HG03095 (cell line): Measurements from ENCODE around the gene PIF1.
"Not testable (repeated sequence)": the region's sequence is repeated elsewhere in the genome, so short reads cannot be mapped to it uniquely, and the experiment has no call there.

Source experiments
- ATAC-seq: cut with Tn5 transposase; IDR thresholded peaks from one replicate; pipeline ENCODE4 v1.9.1; 2021; ENCODE audit warnings: moderate library complexity; ENCODE audit not compliant: unreplicated experiment

The PIF1 gene

DNA sequence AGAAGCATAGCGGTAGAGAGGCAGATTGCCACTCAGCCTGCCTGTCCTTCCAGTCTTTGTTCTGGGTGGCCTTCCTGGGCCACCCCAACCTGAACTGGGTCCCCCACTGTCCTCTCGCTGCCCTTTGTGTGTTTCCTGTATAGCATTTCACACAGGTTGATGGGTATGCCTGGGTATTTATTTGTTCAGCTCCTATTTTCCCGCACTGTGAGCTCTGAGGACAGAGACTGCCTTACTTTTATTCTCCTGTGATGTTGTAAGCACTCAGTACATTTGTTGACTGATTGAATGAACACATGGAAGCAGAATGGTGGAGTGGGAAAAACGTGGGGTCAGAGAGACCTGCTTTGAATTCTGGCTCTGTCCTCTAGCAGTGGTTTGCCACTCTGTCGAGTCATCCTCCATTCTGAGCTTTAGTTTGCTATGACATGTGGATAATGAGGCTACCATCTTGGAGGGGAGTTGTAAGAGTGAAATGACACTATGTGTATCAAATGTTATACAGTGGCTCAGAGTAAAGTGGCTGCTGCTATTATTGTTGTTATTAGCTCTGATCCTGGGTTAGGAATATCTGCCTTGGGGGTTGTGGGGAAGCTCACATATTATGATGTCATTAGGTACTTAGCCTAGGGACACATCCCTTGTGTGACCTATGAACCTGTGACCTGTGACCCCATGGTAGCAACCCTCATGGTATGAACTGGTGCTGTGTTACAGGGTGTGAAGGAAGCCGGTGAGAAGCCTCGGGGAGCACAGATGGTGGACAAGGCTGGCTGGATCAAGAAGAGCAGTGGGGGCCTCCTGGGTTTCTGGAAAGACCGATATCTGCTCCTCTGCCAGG, 22.6 kb upstream of the PIF1 start:
- ATAC-seq: no peak

DNA sequence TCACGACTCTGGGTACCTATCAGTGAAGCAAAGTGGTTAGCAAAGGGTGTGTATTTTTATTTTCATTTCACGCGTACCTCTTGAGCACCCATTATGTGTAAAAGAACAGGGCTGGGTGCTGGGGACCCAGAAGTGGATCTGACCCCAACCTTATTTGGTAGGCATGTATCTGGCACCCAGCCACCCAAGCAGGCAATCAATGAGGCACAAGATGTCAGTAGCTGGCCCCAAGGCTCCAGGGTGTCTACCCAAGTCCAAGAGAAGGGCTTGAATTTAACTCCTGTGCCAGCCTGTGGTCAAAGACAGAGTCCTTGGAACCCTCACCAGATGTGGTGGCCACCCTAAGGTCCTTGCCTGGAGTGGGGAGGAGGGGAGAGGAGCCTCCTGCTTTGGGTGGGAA, 22.0 kb upstream of the PIF1 start:
- ATAC-seq: no peak

DNA sequence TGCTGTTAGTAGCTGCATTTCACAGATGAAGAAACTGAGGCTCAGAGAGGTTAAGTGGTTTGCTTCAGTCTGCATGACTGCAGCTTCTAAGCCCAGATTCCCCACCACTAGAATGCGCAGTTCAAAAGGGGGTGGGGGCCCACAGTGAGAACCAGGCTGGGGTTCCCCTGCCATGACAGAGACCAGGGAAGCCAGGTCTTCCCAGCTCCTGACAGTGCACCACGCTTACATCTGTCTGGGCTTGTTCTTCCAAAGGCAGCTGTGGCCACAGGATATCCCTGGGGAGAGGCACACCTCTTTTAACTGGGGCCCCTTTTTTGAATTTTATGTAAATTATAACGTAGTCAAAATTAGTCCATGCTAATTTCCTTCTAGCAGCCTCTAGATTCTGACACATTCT, 21.6 kb upstream of the PIF1 start:
- no peak for ATAC-seq

DNA sequence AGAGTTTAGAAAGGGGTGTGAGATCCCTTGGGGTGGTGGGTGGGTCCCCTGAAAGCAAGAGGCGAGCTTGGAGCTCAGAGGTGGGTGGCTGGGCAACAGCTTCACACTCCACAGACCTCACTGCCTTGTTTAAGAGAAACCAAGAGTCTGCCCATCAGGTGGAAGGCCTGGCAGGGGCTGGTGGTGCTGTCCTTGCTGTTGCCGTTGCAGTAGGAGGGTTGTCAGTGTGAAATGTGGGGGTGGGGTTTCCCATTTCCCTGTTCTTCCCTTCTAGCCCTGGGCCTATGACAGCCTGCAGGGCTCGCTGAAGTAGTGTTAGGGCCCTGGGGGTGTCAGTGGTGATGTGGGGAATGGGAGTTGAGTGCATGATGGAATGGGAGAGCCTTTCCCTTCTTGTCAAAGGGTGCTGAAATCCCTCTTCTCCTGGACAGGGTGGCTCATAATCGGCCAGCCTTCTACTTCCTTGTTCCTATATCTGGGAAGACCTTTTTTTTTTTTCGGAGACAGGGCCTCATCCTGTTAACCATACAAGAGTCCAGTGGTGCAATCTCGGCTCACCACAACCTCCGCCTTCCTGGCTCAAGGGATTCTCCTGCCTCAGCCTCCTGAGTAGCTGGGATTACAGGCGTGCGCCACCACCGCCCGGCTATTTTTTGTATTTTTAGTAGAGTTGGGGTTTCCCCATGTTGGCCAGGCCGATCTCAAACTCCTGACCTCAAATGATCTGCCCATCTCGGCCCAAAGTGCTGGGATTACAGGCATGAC, 20.6 kb upstream of the PIF1 start:
- ATAC-seq: no peak

DNA sequence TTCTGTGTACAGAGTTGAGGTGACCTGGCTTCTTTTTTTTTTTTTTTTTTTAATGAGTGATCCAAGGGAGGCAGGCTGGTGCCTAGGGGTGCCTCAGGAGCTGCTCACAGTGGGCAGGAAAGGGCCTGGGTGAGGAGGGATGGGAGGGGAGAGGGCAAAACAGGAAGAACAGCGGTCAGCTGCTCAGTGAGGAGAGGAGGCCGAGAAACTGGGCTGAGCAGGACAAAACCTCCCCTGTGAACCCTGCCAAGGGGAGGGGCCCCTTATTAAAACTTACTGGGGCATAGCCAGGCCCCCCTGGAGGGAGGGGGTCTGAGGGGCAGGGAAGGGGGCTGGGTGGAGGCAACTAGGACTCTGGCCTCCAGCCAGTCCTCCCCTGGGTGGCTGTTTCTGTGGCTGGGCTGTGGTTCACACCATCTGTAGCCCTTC, 19.8 kb upstream of the PIF1 start:
- no peak for ATAC-seq

DNA sequence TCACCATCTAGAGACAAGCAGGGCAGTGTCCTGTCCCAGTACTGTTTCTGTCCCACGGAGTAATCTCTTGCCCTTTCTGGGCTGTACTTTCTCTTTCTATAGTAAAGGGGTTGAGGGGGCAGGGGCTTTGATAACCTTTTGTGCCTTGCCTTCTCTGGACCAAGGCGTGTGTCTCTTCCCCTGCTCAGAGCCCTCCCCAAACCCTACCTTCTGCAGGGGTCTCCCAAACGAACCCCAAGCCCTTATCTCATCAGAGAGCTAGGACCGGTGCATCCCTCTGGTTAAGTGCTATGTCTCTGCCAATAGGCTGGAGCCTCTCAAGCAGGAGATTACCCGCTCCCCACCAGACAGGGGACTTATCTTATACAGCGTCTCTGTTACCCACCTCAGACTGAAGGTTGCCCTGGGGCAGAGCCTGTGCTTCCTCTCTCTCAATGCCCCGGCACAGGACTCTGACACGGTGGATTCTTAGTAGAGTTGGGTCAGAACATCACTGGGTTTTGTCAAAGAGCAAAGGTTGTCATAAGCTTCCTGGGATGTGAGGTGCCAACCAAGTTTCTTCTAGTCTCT, 19.2 kb upstream of the PIF1 start:
- no peak for ATAC-seq

DNA sequence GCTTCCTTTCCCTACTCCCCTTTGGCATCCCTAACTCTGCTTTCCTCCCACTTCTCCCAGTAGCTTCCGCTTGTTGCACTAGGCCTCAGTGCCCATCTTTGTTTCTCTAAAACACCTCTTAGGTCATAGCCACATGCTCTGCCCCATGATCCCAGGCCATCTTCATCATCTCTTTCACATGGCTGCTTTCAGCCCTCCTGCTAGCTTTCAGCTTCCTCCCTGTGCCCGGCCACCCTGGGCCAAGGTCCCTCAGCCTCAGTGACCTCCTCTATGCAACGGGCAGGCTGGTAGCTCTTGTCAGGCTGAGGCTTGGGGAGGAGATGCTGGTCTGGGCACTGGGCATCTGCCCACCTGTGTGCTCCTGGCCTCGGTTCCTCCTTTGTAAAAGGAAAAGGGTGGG, 18.5 kb upstream of the PIF1 start:
- no peak for ATAC-seq

DNA sequence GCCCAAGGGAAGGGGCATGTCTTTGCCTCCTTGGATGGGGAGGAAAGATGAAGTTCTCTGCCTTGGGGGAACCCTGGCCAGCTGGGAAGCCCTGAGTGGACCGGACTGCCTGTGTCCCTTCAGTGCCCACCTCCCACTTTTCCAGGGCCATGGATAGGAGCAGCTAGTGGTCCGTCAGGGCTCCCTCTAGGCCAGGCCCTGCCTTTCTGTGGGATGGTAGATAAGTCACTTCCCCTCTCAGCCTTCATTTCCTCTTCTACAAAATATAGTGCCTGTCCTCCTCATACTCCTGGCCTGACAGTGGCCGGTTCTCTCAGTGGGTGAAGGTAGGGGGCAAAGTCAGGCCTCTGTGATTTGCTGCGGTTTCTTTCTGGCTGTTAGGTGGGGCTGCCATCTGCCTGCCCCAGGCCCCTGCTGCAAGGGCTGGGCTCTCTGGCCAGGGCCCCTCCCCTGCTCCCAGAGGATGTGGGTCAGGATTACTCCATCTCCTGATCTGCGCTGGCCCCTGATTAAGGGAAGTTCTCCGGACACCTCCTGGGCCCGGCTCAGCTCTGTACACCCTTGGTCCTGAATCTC, 17.6 kb upstream of the PIF1 start:
- ATAC-seq: no peak

DNA sequence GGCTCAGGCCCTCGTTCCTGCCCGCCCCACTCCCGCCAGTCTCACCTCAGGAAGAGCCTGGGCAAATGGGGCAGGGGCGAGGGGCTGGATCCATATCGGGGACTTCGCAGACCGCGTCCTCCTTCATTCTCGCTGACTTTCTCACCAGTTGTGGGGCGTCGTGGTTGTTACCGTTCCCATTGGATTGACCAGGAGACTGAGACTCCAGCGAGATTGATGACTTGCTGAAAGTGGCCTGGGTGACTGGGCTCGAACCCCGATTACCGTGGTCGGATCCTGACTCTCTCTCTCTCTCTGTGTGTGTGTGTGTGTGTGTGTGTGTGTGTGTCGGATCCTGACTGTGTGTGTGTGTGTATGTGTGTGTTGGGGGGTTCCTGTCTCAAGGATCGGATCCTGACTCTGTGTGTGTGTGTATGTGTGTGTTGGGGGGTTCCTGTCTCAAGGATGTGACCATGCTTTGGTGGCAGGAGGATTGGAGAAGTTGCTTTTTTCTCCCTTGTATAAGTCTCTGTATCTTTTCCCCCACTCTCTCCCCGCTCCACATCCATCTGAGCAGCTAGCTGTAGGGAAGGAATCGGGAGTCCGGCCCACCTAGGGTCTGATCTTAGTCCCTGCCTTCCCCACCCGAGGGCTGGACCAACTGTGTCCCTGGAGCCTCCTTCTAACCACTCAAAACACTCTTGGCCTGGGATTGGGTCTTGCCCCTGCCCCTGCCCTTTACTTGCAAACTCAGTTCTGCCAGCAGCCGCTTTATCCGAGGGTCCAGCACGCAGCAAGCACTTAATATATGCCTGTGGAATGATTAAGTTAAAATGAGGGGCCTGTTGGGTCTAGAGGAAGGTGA, 16.9 kb upstream of the PIF1 start:
- no peak for ATAC-seq

DNA sequence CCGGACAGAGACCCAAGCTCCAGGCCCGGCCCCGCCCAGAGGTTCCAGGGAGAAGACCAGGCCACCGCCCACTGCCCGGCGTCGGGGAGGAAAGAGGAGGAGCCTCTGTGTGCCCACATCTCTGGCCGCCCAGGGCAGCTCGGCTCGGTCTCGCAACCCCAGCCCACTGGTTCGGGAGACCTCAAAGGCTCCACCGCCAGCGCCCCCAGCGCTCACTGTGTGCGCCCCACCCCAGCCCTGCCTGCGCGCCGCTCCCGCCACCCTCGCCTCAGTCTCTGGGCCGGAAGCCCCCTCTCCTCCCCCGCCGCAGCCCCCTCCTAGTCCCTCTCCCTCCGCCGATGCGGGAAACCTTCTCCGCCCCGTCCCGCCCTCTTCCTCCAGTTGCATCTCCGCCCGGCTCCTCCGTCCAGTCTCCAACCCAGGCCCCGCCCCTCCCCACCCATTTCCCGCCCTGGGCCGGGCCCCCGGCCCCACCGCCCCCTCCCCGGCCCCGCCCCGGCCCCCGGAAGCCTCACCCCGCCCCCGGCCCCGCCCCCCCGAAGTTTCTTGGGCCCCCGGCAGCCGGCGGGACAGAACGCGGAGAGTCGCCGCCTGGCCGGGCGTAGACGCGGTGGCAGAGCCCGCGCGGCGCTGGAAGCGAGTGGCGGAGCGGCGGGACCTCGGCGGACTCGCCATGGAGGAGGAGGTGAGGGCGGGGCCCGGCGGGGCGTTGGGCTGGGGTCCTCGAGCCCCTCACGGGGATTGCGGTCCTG, 16.1 kb upstream of the PIF1 start, which contains the start of gene PLEKHO2:
Gene PLEKHO2 (plus strand): TSS at position 572 of the 752 bp plus-strand sequence. CDS start 102 bp downstream, at position 674.
- ATAC-seq: peak; percentile 49

DNA sequence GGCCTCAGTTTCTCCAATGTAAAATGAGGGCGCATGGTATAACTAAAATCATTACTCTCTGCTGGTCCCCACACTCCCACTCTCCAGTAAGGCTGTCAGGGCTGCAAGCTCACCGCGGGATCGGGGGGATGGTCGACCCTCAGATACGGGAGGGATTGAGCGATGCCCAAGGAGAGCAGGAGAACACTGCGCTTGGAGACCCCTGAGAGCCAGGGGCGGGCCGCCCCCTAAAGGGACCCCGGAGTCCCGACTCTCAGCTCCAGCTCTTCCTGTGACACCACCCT, 15.6 kb upstream of the PIF1 start:
- ATAC-seq: no peak

DNA sequence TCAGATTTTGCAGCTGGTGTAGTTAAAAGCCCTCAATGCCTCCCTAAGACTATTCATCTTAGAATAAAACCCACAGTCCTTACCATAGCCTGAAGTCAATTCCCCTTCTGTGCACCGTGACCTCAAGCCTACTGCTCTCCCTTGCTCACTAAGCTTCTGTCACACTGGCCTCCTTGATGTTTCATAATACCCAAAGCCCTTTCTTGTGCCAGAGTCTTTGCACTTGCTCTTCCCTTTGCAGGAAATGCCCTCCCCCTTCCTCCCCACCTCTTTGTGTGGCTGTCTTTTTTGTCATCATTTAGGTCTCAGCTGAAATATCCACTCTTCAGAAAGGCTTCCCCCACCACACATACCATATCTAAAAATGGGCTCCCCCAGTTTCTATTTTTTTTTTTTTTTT, 12.1 kb upstream of the PIF1 start:
- no peak for ATAC-seq

DNA sequence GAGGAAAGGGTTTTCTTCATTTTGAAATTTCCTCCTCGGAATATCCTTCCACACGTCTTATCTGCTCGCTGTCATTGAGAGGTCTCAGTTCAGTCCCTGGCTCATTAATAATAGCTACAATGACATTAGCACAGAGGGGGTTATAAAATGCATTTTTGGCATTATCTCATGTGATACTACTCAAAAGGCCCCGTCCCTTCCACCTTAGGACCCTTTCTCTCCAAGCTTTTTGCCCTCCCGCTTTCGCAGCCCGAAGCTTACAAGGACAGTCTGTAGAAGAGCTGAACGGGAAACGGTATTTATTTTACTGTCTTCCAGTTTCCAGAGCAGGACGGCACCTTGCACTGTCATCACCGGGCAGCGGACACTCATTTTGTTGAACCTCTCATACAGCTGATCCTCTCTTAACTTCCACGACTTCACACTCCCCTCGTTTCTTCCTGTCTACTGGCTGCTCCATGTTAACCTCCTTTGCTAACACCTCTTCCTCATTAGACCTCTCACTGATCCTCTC, 10.6 kb upstream of the PIF1 start:
- ATAC-seq: no peak

DNA sequence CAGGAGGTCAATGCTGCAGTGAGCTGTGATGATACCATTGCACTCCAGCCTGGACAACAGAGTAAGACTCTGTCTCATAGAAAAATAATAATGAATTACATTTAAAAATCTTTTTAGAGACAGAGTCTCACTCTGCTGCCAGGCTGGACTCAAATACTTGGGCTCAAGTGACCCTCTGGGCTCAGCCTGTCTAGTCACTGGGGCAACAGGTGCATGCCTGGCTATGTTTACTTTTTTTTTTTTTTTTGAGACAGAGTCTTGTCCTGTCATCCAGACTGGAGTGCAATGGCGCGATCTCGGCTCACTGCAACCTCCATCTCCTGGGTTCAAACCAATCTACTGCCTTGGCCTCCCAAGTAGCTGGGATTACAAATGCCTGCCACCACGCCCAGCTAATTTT, 8.2 kb upstream of the PIF1 start:
- no peak for ATAC-seq

DNA sequence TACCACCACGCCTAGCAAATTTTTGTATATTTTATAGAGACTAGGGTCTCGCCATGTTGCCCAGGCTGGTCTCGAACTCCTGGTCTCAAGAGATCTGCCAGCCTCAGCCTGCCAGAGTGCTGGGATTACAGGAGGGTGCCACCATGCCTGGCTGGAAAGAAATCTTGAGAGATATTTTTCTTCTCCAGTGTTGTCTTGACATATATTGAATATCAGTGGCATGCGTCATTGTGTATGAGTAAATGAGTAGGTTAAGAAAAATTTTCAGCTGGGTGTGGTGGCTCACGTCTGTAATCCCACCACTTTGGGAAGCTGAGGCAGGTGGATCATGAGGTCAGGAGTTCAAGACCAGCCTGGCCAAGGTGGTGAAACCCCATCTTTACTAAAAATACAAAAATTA, 3.5 kb upstream of the PIF1 start:
- ATAC-seq: no peak

DNA sequence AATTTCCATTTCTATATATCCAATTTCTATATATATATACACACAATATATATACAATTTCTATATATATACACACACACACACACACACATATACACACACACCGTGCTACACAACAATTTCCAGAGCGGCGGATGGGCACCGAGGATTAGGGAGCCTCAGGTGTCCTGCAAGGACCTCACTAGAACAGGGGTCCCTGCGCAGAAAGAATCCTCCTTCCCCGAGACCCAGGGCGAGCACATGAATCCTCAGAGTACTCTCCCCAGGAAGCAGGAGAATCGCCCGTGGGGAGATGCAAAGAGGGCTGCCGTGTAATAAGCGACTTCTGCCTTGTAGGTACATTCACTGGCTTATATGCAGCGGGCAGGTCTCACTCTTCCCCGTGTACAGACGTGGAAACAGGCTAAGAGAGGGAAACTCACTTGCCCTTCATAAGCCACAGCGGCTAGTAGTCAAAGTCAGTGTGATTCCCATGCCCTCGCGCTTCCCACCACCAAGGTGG, 467 bp downstream of the PIF1 start:
- ATAC-seq: peak; percentile 3

DNA sequence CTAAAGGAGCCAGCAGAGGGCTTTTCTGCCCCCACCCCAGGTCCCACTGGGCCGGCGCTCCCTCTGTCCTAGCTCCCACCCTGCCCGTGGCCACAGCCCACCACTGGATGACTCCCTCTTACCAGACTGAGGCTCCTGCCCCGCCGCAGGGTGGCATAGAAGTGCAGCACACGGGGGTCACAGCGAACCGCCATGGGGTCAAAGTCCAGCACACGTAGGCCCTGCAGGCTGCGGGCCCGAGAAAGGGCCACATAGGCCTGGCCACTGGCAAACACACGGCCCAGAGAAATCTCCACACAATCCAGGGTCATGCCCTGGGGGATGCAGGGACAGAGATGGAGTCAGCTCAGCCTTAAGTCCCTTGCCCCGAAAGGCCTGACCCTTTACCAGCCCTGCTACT, 9.0 kb downstream of the PIF1 start:
- ATAC-seq: no peak

DNA sequence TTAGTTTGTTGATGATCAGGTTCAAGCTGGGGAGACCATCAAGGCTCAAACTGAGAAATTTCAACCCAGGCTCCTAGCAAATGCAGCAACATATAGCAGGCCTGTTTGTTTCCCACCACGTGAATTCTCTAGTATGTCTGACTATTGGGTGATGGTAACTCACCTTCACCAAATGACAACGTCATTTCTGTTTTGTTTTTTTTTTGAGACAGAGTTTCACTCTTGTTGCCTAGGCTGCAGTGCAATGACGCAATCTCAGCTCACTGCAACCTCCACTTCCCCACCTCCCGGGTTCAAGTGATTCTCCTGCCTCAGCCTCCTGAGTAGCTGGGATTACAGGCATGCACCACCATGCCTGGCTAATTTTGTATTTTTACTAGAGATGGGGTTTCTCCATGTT, 10.5 kb downstream of the PIF1 start:
- ATAC-seq: not testable (repeated sequence)

DNA sequence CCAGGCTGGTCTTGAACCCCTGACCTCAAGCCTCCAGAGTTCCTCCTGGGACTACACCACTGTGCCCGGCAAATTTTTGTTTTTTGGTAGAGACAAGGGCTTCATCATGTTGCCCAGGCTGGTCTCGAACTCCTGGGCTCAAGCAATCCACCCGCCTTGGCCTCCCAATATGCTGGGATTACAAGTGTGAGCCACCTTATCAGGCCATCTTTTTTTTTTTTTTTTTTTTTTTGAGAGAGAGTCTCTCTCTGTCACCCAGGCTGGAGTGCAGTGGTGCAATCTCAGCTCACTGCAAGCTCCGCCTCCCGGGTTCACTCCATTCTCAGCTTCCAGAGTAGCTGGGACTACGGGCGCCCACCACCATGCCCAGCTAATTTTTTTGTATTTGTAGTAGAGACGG, 11.2 kb downstream of the PIF1 start:
- not testable (repeated sequence) for ATAC-seq

DNA sequence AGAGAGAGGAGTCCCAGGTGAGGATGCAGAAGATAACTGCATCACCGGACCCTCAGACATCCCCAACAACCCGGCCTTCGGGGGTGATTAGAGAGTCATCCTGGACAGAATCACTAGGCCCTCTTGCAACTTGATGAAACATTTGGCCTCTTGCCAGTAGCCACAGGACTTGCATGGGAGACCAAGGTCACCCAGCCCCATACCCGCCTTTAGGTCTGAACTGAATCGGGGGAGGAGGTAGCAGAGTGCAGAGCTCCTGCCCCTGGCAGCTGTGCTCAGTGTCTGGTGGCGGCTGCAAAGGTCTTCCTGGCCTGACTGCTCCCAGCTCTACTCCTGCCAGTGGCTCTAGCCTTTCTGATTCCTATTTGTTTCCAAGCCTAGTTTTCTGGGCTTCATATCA, 12.4 kb downstream of the PIF1 start:
- ATAC-seq: no peak
